ENCODE results near the gene SOS2. TPM values are rescaled to one million over a fixed set of nuclear protein-coding genes. Genes with fewer than 3 reads are reported as not detected.

SOS2 gene
- total RNA-seq, 2 donors from 2014 or later, result 22.6 to 41.4 TPM

- Histone ChIP-seq H3K27me3 (replicated peaks; ENCODE audit: insufficient read depth) (no peaks in the 10 kb centered on the region), H3K4me1 (replicated peaks) (no peaks in the 10 kb centered on the region), H3K4me3 (no peak overlapping the region), H3K36me3 (no peaks in the 10 kb centered on the region), H3K27ac (no peak overlapping the region), H3K9me3 (no peaks in the 10 kb centered on the region)
- intact Hi-C loops (cut with DNase I), result no loop called here
- 74% methylated on average over 1 of the region's 1 CpG for WGBS
- no peak for DNase-seq (ENCODE audit: low spot score)
- TF ChIP-seq, protein P1, sequence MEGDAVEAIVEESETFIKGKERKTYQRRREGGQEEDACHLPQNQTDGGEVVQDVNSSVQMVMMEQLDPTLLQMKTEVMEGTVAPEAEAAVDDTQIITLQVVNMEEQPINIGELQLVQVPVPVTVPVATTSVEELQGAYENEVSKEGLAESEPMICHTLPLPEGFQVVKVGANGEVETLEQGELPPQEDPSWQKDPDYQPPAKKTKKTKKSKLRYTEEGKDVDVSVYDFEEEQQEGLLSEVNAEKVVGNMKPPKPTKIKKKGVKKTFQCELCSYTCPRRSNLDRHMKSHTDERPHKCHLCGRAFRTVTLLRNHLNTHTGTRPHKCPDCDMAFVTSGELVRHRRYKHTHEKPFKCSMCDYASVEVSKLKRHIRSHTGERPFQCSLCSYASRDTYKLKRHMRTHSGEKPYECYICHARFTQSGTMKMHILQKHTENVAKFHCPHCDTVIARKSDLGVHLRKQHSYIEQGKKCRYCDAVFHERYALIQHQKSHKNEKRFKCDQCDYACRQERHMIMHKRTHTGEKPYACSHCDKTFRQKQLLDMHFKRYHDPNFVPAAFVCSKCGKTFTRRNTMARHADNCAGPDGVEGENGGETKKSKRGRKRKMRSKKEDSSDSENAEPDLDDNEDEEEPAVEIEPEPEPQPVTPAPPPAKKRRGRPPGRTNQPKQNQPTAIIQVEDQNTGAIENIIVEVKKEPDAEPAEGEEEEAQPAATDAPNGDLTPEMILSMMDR (IDR thresholded peaks at IDR 0.05), result no peak
- no peak for TF ChIP-seq POLR2AphosphoS5 (IDR thresholded peaks at IDR 0.05)
Observed at GRCh38 chr14:50222055-50222613, 9.2 kb downstream of the SOS2 start.

DNA sequence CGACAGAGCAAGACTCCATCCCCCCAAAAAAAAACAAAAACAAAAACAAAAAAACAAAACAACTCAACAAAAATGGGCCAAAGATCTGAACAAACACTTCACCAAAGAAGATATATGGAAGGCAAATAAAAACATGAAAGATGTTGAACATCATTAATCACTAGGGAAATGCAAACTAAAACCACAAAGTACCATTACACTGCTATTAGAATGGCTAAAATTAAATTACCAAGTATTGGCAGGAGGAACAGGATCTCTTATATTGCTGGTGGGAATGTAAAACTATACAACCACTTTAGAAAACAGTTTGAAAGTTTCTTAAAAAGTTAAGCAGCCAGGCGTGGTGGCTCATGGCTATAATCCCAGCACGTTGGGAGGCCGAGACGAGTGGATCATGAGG is 12.9 kb downstream of the SOS2 start:
- no peak for TF ChIP-seq POLR2A (IDR thresholded peaks at IDR 0.05)
- TF ChIP-seq, protein P1 (IDR thresholded peaks at IDR 0.05), result no peak
- no peak for TF ChIP-seq POLR2AphosphoS5 (IDR thresholded peaks at IDR 0.05)
- Histone ChIP-seq H3K27ac (no peak overlapping the region), H3K27me3 (replicated peaks; ENCODE audit: insufficient read depth) (no peaks in the 10 kb centered on the region), H3K4me1 (replicated peaks) (no peaks in the 10 kb centered on the region), H3K9me3 (no peaks in the 10 kb centered on the region), H3K36me3 (no peaks in the 10 kb centered on the region), H3K4me3 (no peak overlapping the region)
- WGBS, result 93% methylated on average over 5 of the region's 5 CpGs
- intact Hi-C loops (cut with DNase I), result no loop called here
- no peak for DNase-seq (ENCODE audit: low spot score)

DNA sequence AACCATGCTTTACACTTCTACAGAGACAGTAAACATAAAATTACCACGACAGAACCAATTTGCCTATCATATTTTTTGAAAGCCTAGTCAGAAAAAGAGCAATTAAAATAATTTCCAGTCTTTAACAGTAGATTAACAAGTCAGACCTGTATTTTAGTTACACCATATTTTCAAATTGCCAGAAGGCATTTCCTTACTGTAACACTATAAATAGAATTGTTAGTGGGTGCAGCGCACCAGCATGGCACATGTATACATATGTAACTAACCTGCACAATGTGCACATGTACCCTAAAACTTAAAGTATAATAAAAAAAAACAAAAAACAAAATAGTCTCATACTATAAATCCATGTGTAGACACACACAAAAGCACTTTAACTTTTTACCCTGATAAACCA is 16.0 kb downstream of the SOS2 start:
- no peaks in the 10 kb centered on the region for H3K27me3 ChIP-seq (replicated peaks; ENCODE audit: insufficient read depth)
- intact Hi-C loops (cut with DNase I), result no loop called here
- TF ChIP-seq, protein P1 (IDR thresholded peaks at IDR 0.05), result no peak
- no peak for TF ChIP-seq POLR2A (IDR thresholded peaks at IDR 0.05)
- no peak for TF ChIP-seq POLR2AphosphoS5 (IDR thresholded peaks at IDR 0.05)
- no peak overlapping the region for H3K27ac ChIP-seq
- H3K4me1 ChIP-seq (replicated peaks), result no peaks in the 10 kb centered on the region
- H3K36me3 ChIP-seq, result no peaks in the 10 kb centered on the region
- H3K9me3 ChIP-seq, result no peaks in the 10 kb centered on the region
- no peak for DNase-seq (ENCODE audit: low spot score)
- 46% methylated on average over 2 of the region's 2 CpGs for WGBS
- H3K4me3 ChIP-seq, result no peak overlapping the region

- no peaks in the 10 kb centered on the region for H3K4me1 ChIP-seq (replicated peaks)
- DNase-seq (ENCODE audit: low spot score), result no peak
- no peaks in the 10 kb centered on the region for H3K27me3 ChIP-seq (replicated peaks; ENCODE audit: insufficient read depth)
- WGBS, result 58% methylated on average over 2 of the region's 2 CpGs
- intact Hi-C loops (cut with DNase I), result no loop called here
- H3K9me3 ChIP-seq, result no peaks in the 10 kb centered on the region
- H3K36me3 ChIP-seq, result no peaks in the 10 kb centered on the region
- H3K27ac ChIP-seq, result no peak overlapping the region
- no peak overlapping the region for H3K4me3 ChIP-seq
- no peak for TF ChIP-seq POLR2AphosphoS5 (IDR thresholded peaks at IDR 0.05)
- TF ChIP-seq, protein P1 (IDR thresholded peaks at IDR 0.05), result no peak
- TF ChIP-seq POLR2A (IDR thresholded peaks at IDR 0.05), result no peak
Observed at GRCh38 chr14:50213795-50214194, 17.6 kb downstream of the SOS2 start.

DNA sequence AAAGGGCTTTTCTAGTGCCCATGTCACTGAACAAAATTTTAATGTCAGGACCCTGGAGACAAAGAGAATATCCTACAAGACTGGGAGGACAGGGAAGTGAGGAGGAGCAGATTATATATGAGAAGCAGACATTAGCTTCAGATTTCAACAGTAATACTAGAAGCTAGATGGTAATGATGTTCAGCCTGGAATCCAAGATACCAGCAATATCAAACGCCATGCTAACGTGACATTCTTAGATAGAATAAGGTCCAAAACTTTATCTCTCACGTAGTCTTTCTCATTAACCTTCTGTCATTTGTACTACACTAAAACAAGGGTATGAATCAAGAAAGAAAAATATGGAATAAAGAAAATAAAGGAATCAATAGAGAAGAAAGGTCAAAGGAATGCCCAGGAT is 18.7 kb downstream of the SOS2 start:
- WGBS, result 50% methylated on average over 3 of the region's 3 CpGs
- no peak overlapping the region for H3K4me3 ChIP-seq
- DNase-seq (ENCODE audit: low spot score), result no peak
- H3K9me3 ChIP-seq, result no peaks in the 10 kb centered on the region
- intact Hi-C loops (cut with DNase I), result no loop called here
- no peak for TF ChIP-seq POLR2A (IDR thresholded peaks at IDR 0.05)
- no peaks in the 10 kb centered on the region for H3K4me1 ChIP-seq (replicated peaks)
- no peaks in the 10 kb centered on the region for H3K36me3 ChIP-seq
- no peaks in the 10 kb centered on the region for H3K27me3 ChIP-seq (replicated peaks; ENCODE audit: insufficient read depth)
- H3K27ac ChIP-seq, result no peak overlapping the region

All from prostate gland (tissue), 2 donors.